ENCODE data around the gene TPO.
"Not testable (repeated sequence)": the region's sequence is repeated elsewhere in the genome, so short reads cannot be mapped to it uniquely, and the experiment has no call there.

The TPO gene

DNA sequence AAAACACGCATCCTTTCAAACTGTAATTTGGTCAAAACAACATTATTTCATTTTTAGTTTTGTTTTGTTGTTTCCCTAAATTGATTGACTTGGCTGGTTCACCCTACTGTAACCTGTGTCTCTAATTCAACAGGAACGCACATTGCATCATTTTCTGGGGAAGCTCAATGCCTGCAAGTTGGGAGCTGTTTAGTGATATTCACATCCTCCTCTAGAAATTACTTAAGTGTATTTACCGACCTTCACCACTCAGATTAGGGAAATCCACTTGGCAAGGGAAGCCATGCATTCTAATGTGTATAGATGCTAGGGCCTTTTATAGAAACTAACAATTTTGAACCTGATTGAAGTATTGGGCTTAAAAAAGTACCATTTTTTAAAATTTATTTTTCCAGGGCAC lies 7.3 kb upstream of the TPO start:
- TF ChIP-seq CTCF (IDR thresholded peaks at IDR 0.05; ENCODE audit: extremely low read depth, missing control alignments): no peak
- no peak for DNase-seq (ENCODE audit: low spot score)

DNA sequence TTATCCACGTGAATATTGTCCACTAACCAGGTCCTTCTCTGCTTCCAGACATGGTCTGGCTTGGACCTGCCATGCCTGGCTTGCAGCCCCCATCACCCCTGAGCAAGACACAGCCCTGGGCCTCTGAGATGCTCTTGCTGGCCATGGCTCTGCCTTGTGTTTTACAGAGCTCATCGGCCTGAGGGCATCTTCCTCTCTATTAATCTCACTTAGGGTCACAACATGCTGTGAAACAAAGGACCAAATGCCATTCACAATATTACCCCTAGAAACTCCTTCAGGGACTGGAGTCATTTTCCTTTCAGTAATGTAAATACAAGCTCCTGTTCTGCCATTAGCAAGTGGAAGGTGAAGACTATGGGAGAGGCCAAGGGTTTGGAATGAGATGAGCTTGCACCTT lies 6.8 kb upstream of the TPO start:
- no peak for TF ChIP-seq CTCF (IDR thresholded peaks at IDR 0.05; ENCODE audit: extremely low read depth, missing control alignments)
- DNase-seq (ENCODE audit: low spot score): no peak

- no peak for TF ChIP-seq CTCF (IDR thresholded peaks at IDR 0.05; ENCODE audit: extremely low read depth, missing control alignments)
- no peak for DNase-seq (ENCODE audit: low spot score)
These were observed 5.2 kb upstream of the TPO start for GRCh38 chr2:1407950-1408675.

DNA sequence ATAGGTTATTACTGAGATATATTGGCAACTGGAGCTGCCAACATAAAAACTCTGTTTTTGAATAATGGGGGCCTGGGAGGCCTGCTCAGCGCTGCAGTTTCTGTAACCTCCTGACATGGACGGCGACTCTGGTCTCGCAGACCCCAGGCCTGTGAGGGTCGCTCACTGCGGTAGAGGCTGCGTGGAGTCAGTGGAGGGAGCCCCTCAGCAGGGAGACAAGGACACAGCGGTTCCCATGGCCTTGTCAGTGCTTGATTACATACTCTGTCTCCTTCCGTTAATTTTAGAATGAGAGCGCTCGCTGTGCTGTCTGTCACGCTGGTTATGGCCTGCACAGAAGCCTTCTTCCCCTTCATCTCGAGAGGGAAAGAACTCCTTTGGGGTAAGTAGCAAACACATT lies 858 bp downstream of the TPO start:
- TF ChIP-seq CTCF (IDR thresholded peaks at IDR 0.05; ENCODE audit: extremely low read depth, missing control alignments): no peak

GRCh38 chr2:1414901-1415300 lies 1.6 kb downstream of the TPO start:
- not testable (repeated sequence) for DNase-seq (ENCODE audit: low spot score)

More for the DNA sequence above, 858 bp downstream of the TPO start:
- no peak for DNase-seq (ENCODE audit: low spot score)

GRCh38 chr2:1415501-1415900 lies 2.2 kb downstream of the TPO start:
- TF ChIP-seq CTCF (IDR thresholded peaks at IDR 0.05; ENCODE audit: extremely low read depth, missing control alignments): no peak
- no peak for DNase-seq (ENCODE audit: low spot score)

- DNase-seq (ENCODE audit: low spot score): no peak
- no peak for TF ChIP-seq CTCF (IDR thresholded peaks at IDR 0.05; ENCODE audit: extremely low read depth, missing control alignments)
These were observed 5.3 kb downstream of the TPO start for GRCh38 chr2:1418566-1418965.

Data from GM20000 (cell line).